ENCODE results near the gene EXOC2.
"Not testable (repeated sequence)": the region's sequence is repeated elsewhere in the genome, so short reads cannot be mapped to it uniquely, and the experiment has no call there.

The EXOC2 gene

DNA sequence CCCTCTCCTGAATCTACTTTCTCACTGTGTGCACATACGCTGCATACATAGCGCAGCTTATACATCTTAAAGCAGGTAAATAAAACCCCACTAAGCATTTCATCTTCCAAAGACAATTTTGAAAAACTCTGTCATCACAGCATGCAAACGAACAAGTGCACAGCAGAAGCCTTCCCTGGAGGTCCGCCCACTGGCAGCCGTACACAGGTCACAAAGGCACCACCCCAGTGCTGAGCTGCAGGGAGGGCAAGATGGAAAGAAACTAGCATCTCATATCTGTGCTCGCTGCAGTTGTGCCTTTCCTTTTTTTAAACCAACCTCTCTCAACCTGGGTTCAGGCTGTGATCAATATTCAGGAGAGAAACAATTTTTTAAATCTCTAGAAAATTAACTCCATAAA is 109.3 kb downstream of the EXOC2 start:
- DNase-seq (ENCODE audit: low read depth, low spot score) = no peak

DNA sequence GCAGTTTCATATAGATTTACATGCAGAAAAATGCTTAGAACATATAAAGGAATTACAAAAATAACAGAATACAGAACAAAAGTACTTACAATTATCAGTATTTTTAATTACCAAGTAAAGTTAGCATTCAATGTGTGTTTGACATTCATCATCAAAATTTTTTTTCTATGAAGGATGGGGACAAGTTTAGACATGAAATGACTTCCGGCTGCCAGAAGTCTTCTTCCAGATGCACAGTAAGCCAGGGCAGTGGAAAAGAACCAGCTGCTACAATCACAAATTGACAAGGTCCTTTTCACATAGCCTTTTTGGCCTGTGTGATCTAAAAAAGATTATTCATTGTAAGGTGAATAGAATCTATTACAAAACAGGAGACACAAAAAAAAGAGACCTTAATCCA is 109.8 kb downstream of the EXOC2 start:
- DNase-seq (ENCODE audit: low read depth, low spot score) = no peak

DNA sequence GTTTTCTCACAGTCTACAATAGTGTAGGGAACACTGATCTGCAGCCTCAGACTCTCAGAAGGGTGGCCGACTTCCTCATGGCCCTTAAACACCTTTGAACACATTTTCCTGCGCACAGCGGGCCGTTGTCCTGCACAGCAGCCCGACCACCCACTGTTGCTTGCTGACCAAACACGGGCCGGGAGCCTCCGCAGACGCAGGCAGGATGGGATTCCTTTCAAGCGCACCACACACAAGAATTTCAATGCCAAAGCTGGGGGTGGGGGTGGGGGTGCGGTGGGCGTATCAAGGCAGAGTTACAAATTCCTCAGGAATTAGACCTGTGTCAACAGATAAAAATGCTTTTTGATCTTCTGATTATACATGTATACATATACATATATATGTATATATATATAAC is 110.6 kb downstream of the EXOC2 start:
- DNase-seq (ENCODE audit: low read depth, low spot score) = peak; percentile 64

DNA sequence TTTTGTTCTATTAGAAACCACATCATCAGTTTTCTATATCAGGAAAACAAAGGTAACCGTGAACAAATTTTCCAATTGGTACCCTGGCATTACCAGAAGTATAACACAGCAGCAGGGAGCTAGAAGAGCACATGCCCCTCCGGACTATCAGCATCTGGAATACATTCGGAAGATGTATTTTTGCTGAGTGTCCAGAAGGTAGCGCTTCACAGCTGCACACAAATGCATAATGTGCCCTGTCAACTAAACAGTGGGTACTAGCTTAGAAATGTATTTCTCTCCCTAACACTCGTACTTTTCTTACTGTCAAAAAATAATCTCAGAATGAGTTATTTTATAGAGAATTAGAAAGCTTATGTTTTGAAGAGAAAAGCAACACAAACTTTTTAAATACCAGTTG is 113.6 kb downstream of the EXOC2 start:
- no peak for DNase-seq (ENCODE audit: low read depth, low spot score)

DNA sequence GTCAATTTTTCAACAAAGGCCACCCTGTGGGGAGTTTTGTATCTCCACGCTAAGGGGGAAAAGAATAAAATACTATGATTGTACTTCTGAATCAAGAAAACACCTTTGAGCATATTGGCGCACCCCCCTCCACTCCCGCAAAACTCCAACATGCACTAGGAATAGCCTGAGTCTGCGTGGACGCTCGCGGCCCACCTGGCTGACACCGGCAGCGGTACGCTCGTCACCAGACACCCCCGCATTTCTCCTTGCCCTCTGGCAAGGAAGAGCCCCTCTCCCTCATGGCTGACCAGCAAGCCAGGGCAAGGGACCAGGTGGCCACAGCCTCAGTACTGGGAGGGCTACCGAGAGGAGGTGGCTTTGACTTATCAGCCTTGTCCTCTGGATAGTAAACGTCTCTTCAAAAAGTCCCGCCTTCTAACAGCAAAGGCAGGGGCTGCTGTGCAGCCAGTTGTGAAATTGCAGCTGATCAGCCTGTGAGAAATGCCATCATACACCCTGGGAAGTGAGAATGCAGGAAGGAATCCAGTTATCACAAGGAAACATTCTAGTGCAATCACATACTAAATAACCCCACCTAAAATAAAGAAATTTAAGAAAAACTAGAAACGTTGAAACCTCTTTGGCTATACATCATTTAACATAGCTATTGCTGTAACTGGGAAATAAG is 120.2 kb downstream of the EXOC2 start:
- DNase-seq (ENCODE audit: low read depth, low spot score) = no peak

DNA sequence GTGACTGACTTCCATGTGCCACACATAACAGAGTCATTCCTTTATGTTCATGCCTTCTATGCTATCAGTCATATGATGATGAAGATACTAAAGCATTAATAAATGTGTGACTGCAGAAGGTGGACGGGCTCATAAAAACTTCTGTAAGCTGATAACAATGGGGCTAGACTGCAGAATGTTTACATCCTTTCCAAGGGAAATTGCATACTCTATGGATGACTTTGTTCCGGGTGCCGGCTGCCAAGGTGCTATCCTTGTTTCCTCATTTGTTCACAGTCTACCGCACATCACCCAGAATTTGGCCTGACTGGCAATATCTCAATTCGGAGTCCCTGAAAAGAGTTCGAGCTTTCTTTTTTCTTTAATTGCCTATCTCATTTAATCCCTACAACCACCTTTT is 121.0 kb downstream of the EXOC2 start:
- no peak for DNase-seq (ENCODE audit: low read depth, low spot score)

DNA sequence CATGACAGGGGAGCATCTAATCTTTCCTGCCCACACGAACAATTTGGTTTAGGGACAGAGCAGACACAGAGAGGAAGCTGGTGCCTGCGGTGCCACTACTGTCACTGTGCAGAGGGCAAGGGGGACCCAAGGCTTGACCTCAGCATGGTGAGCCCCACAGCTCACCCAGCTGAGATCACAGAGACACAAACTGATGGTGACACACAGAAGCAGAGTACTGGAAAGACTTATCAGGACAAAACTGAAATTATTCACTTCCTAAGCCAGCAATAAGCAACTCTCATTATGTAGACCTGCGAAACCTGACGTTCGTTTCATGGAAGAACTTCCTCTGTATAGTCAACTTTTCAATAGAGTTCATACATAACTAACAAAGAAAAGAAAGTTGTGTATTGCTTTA is 122.1 kb downstream of the EXOC2 start:
- DNase-seq (ENCODE audit: low read depth, low spot score) = no peak

DNA sequence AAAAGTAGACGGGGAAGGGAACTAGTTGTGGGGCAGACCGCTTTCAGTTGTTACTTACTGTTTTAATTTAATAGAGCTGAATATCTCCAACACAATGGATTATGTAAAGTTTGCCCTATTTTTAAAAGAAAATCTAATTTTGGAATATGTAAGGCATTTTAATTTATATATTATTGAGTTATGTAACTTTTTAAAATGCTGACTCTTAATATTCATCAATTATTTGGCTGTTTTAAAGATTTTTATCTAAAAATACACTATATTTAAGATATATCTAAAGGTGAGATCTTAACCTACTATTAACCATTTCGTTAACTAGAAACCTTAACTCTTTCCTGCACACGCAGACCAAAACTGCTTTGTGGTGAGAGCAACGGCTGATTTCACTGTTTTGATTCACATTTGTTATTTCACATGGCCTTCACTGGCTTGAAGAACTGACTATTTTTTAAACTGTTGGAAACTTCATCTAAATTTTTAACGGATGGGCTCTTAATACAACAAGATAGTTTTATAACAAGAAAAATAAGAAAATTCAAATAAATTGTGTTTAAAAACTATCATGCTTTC is 123.9 kb downstream of the EXOC2 start:
- DNase-seq (ENCODE audit: low read depth, low spot score) = no peak

DNA sequence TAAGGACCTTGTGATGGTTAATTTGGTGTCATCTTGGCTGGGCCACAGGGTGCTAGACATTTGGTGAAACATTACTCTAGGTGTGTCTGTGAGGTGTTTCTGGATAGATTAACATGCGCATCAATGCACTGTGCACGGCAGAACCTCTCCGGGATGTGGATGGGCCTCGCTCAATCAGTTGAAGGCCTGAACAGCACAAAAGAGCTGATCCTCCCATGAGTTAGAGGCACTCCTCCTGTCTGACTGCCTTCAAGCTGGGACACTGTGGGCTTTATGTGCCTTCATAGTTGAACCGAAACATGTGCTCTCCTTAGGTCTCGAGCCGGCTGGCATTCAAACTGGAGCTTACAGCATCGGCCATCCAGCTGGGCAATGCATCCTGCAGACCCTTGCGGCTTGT is 124.9 kb downstream of the EXOC2 start:
- DNase-seq (ENCODE audit: low read depth, low spot score) = no peak

DNA sequence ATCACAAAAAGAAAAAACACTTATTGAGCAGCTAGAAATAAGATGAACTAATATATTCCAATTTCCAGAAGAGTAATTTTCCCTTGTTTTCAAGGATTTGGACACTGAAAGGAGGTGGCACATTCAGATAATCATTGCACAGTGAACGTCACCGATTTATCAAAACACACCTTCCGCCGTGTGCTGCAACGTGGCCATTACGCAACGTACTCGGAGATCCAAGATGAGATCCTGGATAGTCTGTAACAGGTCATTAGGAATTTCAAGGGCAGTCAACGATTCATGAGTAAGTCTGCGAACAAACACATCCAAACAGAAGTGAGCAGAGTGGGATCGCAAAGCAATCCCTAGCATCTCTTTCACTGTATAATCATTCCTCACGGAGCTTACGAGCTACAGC is 129.1 kb downstream of the EXOC2 start:
- no peak for DNase-seq (ENCODE audit: low read depth, low spot score)

DNA sequence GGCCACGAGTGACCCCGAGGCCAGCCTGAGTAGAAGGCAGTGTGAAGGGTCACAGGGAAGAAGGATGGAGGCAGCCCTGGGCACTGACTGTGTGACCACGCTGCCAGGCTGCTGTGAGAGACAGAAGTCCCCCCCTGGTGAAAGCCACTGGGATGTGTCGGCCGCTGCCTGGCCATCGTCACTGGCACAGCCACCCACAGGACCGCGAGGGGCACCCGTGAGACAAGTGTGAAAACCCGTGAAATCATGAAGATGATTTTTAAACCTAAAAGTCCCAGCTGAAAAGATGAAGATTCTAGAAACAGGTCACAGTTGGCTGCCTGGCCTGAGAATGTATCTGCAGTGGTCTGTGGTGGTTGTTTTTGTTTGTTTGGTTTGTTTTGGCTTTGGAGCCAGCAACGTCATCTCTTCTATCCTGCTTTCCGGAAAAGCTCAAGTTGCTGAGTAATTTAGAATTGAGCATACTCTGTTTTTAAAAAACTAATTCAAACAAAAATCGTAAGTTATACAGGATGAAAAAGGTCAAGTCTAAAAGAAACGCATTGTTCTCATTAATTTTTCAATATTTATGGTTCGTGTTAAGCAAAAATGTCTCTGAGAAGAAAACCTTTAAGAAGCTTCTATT is 130.8 kb downstream of the EXOC2 start:
- no peak for DNase-seq (ENCODE audit: low read depth, low spot score)

DNA sequence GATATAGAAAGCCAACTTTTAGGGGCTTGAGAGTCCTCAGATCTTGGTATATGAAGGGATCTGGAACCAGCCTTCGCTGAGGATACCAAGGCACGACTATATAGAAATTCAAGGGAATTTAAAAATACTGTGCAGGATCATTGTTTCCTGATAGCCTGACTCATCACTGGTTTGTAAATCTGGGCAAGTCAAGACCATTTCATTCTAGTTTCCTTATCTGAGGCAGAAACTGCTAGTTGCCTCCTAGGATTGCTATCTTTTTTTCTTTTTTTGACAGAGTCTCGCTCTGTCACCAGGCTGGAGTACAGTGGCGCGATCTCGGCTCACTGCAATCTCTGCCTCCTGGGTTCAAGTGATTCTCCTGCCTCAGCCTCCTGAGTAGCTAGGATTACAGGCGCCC is 131.6 kb downstream of the EXOC2 start:
- DNase-seq (ENCODE audit: low read depth, low spot score) = not testable (repeated sequence)

DNA sequence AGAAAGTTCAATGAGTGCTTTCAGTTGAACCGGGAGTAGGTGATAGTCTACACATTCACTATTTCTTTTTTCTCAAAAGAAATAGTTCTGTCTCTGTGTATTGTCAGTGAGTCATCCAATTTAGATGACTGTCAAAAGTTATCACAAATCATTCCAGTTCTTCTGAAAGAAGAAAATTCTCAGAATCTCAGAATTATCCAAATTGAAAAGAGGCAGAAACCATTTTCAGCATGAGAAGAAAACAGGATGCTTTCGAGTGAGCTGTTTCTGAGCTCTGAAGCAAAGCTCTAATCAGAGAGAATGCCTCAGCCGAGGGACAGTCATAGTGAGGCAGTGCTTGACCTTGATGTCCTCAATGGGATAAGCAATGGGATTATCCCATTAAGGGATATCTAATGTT is 134.0 kb downstream of the EXOC2 start:
- DNase-seq (ENCODE audit: low read depth, low spot score) = no peak

DNA sequence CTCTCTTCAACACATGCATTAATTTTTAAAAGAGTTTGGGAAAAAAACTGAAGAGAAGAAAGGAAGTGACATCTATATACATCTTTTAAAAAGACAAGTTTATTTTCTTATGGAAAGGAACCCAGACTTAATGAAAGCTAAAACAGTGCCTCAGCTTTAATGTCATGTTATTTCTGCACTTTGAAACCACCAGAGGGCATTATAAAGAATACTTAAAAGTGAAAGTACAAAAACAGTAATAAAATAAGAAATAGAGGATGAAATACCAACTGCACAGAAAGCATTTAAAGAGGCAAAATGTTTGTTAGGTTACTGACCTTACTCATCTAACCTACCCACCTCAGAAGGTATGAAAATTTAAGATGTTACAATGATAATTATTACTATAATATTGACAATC is 134.8 kb downstream of the EXOC2 start:
- DNase-seq (ENCODE audit: low read depth, low spot score) = no peak

DNA sequence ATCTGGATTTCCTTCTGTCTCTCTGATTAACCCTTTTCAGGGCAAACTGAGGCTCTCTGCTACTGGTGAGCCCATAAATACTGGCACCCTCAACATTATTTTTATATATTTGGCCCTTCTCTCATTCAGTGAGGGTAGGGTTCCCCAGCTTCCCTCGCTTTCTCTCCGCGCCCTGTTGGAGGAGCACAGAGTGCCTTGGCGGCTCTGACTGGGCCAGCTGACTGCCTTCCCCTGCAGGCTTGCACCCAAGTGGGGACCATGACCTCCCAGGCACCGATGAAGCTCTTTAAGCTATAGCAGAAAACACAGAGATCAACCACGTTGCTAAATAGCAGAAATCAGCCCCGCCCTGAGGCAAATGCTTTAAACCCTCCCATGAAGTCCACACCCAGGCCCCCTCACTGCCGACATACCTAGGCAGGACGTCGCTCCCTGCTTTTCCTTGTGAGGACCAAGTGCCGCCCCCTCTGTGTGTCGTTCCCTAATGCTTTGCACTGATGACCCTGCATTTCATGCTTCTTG is 141.0 kb downstream of the EXOC2 start:
- no peak for DNase-seq (ENCODE audit: low read depth, low spot score)

DNA sequence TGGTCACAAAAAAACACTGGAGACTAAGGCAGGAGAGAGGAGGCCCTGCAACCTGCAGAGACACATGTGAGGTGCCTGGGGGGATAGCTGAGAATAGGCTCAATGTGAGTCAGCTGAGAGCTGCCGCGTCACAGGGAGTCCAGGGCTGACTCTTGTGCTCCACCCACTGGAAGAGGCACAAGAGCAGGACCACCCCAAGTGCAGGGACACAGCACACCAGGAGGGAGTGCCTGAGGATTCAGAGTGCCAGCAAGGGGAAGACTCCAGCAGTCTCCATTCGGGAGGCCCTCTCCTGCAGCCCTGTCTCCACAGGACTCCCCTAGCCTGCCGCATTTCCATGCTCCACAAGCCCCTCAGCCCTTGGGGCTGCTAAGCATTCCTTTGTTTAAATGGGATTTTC is 141.5 kb downstream of the EXOC2 start:
- peak; percentile 33 for DNase-seq (ENCODE audit: low read depth, low spot score)

DNA sequence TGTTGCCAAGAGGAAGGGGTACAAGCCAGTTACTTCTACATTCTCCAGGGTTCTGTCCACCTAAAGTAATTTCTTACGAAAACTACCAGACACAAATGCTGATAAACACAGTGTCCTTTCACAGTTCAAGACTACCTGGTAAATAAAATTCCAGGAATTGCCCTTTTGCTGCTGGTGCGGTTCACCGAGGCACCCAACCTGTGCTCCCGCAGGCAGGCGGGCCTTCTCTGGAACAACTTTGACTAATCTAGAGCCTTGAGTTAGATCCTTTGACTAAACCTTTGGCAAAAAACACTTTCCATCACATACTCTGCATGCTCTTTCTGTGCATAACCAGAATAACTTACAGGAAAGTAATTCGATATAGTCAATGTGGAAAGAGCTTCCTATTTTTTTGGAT is 143.0 kb downstream of the EXOC2 start:
- DNase-seq (ENCODE audit: low read depth, low spot score) = no peak

DNA sequence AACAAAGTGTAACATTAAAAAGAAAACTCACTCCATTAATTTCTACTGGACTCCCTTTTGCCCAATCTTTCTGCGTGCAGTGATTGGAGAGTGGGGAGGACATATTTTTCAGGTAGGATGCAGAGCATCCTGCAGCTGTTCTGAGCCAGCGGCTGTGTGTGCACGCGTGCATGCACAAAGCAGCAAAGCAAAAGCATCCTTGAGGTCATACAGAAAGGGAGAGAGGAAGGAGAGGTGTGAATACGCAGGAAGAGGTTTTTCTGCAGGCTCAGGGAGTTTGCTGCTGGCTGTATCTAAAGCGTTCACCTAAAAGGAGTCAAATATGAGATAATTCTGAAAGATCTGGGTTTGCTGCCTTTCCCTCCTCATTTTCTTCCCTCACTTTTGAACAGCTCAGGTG is 144.4 kb downstream of the EXOC2 start:
- no peak for DNase-seq (ENCODE audit: low read depth, low spot score)

DNA sequence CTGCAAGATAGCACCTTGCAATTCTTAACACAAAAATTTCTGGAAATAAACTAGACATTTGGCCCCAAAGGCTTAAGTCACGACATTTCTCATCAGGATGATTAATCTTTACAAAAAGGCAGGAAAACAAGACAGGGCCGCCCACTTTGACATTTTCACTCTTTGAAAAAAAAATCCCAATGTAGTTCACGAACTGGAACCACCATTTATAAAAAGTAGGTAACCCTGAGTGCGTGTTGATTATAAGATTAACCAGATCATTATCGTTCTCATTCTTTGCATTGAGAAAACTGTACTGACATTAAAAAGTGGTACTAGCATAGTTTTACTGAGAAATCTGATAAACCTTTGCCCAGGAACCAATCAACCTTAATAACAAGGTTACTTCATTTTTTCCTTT is 144.8 kb downstream of the EXOC2 start:
- DNase-seq (ENCODE audit: low read depth, low spot score) = no peak

DNA sequence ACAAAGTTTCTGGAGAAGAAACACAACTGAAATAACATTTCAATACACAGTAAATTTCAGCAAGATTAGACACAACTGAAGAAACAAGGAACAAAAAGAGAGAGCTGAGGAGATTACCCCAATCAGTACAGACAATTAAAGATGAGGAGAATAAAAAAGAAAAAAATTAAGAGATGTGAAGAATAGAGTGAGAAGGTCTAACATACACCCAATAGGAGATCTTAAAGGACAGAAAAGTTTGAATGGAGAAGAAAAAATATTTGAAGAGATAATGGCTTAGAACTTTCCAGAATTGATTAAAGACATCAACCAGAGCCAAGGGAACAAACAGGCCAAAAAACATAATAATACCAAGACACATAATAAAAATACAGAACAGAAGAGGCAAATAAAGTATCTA is 152.4 kb downstream of the EXOC2 start:
- no peak for DNase-seq (ENCODE audit: low read depth, low spot score)

DNA sequence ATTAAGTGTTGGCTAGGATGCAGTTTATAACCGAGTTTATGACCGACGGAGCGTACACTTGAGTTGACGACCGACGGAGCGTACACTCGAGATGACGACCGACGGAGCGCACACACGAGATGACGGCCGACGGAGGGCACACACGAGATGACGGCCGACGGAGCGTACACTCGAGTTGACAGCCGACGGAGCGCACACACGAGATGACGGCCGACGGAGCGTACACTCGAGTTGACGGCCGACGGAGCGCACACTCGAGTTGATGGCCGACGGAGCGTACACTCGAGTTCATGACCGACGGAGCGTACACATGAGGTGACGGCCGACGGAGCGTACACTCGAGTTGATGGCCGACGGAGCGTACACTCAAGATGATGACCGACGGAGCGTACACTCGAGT is 155.8 kb downstream of the EXOC2 start:
- DNase-seq (ENCODE audit: low read depth, low spot score) = no peak

DNA sequence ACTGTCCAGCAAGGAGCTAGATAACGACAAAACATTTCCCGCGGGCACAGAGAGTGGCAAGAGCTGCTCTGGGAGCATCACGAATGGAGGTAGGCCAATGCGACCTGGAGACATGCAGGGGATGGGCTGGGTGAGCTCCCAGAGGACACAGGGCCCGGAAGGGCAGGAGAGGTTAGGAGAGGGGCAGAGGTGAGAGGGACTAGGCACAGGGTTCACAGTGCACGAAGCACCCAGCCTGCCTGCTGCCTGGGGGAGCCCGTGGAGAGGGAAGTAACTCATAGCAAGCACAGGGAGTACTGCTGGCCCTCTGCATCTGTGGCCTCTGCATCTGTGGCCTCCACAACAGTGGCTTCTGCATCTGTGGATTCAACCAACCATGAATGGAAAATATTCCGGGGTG is 162.5 kb downstream of the EXOC2 start:
- no peak for DNase-seq (ENCODE audit: low read depth, low spot score)

DNA sequence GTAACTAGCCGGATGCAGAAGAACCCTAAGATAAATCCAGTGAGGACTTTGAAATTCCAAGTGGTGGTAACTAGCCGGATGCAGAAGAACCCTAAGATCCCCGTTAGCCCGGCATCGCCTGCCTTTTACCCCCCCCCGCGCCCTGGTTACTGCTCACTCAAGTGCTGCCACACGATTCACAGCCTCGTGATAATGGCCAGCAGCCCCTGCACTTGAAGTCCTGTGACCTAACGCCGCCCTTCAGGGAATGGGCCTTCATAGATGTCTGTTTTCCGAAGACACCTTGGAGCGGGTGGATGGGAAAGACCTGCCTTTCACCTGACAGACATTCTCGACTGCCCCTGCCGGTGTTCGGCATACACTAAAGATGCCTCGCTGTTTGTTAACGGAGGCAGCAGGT is 163.9 kb downstream of the EXOC2 start:
- no peak for DNase-seq (ENCODE audit: low read depth, low spot score)

Measured in iPS DF 19.7 (cell line).